Measurements from ENCODE around the gene HERC6.
"Not testable (repeated sequence)": the region's sequence is repeated elsewhere in the genome, so short reads cannot be mapped to it uniquely, and the experiment has no call there.

The HERC6 gene

DNA sequence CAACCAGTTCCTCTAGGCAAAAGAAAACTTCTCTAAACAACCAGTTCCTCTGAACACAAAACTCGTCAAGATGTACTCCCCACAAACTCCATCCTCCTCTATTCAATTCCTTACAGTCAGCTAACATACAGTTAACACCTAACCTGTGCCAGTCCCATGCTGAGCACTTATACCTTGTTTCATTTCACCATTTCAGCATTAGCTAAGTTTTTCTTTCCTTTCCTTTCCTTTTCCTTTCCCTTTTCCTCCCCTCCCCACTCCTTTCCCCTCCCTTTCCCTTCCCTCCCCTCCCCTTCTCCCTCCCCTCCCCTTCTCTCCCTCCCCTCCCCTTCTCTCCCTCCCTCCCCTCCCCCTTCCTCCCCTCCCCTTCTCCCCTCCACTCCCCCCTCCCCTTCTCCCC is 13.1 kb downstream of the HERC6 start:
- DNase-seq (ENCODE audit: low spot score): no peak

DNA sequence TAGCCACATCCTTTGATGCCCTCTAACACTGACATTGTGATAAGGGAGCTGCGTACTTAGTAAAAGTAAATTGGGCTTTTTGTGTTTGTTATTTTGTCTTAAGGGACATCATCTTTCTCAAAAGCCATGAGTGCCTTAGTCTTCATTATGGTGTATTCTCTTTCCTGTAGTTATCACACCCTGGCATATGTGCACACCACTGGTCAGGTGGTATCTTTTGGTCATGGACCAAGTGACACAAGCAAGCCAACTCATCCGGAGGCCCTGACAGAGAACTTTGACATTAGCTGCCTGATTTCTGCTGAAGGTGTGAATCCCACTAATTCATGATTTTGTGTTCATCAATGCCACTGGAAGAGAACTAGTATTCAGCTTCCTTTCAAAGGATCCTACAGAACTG is 18.0 kb downstream of the HERC6 start:
- DNase-seq (ENCODE audit: low spot score): no peak

DNA sequence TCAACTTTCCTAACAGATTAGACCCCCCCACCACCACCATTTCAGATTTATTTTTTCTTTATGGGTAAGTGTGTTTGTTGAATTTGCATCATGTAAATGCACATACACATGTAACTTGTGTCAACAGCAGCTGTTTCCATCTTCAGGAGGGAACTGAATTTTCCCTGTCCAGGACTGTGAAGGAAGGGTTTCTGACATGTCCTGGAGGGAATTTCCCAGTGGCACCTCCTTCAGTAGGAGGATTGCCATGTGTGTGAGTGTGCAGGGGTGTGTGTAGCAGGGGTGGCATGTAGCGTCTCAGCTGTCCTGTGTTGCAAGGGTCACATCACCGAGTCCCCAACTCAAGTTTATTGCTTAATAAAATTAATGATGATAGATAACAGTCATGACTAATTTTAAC is 19.7 kb downstream of the HERC6 start:
- DNase-seq (ENCODE audit: low spot score): no peak

DNA sequence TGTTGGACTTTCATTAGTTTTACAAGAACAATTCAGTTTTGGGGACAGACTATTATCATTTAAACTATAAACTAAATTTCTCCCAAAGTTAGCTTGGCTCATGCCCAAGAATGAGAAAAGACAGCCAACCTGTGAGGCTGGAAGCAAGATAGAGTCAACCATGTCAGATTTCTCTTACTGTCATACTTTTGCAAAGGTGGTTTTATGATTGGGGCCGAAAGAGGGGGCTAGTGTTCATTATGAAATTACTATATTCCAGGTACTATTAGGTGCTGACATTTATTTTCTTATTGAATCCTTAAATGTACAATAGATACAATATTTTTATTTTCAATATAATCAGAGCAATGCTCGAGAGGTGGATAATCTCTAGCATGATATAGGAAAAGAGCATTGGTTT is 30.6 kb downstream of the HERC6 start:
- DNase-seq (ENCODE audit: low spot score): no peak

DNA sequence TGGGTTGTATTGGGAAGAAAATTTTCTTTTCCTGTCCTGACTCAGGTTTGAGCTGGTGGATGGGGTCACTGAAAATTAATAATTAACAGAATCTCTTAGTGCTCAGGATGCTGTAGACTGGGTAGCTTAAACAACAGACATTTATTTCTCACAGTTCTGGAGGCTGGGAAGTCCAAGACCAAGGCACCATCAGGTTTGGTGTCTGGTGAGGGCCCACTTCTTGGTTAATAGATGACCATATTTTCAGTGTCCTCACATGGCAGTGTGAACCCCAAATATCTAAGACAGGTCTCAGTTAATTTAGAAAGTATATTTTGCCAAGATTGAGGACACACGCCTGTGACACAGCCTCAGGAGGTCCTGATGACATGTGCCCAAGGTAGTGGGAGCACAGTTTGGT is 31.1 kb downstream of the HERC6 start:
- DNase-seq (ENCODE audit: low spot score): no peak

DNA sequence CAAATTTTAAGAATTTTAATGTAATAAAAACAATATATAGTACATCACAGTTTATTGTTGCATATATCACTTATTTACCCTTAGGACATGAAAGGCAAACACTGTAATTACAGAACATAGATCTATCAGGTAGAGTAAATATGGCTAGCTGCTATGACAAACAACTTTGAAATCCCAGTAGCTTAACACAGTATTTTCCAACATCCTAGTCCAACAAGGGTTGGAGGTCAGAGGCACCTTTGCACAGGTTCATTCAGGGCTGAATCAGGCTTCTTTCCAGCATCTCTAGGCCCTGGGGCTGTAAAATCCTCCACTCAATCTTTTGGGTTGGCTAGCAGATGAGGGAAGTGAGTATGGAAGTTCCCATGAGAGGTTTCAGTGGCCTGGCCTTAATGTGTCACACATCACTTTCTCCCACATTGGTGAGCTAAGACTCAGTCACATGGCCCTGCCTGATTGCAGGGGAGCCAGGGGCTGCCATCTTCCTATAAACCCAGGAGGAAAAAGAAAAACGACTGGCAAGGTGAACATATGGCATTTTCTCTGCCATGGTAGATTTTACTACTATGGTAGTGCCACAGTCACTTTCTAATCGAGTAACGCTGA is 32.9 kb downstream of the HERC6 start:
- DNase-seq (ENCODE audit: low spot score): no peak

- no peak for DNase-seq (ENCODE audit: low spot score)
Measured at GRCh38 chr4:88413801-88414200, 35.1 kb downstream of the HERC6 start.

DNA sequence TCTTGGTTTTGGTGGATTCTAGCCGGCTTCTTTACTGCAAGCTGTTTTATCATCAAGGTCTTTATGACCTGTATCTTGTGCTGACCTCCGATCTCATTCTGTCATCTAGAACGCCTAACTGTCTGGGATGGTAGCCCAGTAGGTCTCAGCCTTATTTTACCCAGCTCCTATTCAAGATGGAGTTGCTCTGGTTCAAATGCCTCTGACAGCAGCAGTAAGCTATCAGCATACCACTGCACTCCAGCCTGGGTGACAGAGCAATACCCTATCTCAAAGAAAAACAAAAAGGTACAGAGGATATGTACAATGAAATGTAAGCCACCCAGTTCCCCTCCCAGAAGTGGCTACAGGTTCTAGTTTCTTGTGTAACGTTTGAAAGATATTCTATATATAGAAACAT is 36.1 kb downstream of the HERC6 start:
- no peak for DNase-seq (ENCODE audit: low spot score)

DNA sequence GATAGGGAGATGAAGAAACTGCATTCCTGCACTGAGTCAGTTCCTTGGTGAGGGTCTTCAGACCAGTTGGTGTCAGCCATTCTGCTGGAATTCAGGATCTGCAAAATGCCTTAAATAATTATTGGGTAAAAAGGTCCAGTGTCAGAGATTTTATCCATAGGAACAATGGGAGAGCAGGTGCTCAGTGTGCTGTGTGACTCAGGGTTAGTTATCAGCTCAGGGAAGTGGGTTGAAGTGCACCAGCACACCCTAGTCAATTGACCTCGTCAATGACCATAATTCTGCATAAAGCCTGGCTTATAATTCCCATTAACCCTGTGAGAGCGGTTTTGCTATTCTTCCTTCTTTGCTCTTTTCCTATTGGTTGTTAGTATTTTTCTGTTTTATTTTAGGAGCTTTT is 37.3 kb downstream of the HERC6 start:
- no peak for DNase-seq (ENCODE audit: low spot score)

DNA sequence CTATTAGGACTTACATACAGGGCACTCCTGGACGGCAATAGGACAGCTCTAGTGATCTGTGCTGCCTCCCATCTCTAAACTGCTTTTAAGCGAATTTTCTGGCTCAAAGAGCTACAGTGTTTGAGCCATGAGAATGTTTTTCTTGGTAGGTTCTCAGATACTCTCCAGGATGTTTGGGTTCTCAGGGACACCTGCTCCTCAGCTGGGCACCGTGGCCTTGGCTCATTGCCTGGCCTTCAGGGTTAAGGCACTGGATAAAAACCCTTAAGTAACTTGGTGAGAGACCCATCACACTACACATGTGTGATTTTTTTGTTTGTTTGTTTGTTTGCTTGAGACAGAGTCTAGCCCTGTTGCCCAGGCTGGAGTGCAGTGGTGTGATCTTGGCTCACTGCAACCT is 39.8 kb downstream of the HERC6 start:
- DNase-seq (ENCODE audit: low spot score): no peak

DNA sequence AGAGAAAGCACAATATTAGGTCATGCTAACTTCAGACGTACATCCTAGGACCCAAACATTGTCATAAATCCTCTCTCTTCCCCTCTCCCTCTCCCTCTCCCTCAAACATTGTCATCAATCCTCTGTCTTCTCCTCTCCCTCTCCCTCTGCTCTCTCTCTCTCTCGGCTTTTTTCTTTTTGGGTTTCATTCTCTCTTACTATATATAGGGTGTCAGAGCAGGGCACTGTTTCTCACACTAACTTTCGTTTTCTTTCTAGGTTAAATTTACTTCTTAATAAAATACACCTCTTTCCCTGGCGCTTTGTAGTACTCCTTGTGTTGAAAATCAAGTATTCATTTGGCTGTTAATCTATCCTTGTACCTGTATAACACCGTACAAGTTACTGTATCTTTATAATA is 41.2 kb downstream of the HERC6 start:
- DNase-seq (ENCODE audit: low spot score): no peak

- no peak for DNase-seq (ENCODE audit: low spot score)
Measured at GRCh38 chr4:88420844-88421243, 42.2 kb downstream of the HERC6 start.

GRCh38 chr4:88422403-88422802 is 43.8 kb downstream of the HERC6 start:
- no peak for DNase-seq (ENCODE audit: low spot score)

- no peak for DNase-seq (ENCODE audit: low spot score)
Measured at GRCh38 chr4:88429401-88429800, 50.7 kb downstream of the HERC6 start.

DNA sequence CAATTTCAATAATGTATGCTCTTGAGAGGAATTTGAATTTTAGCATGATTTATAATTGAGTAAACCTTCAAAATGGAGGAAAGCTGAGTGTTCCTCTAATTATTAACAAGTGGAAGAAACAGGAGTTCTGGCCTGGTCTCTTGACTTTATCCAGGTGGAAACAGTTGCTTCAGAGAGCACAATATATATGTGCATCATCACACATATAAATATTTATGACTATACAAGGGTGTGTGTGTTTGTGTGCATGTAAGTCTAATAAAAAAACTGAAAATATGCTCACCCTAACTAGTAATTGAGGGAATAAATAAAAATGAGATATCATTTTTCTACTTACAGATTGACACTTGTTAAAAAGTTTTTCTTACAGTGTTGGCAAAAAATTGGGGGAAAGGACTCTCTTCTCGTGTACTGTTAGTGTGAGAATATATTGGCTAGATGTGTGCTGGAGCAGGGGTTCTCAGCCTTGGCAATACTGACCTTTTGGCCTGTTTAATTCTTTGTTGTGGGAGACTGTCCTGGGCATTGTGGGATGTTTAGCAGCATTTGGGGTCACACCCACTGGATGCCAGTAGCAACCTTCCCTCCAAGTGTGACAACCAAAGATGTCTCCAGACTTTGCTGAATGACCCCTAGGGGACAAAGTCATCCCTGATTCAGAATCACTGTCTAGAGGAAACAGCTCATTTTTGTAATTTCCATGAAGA is 57.5 kb downstream of the HERC6 start:
- no peak for DNase-seq (ENCODE audit: low spot score)

DNA sequence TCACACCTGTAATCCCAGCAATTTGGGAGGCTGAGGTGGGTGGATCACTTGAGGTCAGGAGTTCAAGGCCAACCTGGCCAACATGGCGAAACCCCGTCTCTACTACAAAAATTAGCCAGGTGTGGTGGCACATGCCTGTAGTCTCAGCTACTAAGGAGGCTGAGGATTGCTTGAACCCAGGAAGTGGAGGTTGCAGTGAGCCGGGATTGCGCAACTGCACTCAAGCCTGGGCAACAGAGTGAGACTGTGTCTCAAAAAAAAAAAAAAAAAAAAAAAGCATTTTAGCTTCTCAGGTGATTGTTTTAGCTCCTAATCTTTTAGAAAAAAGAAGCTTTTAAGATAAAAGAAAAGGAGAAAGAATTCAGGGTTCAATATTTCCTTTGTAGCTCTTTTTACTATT is 59.2 kb downstream of the HERC6 start:
- not testable (repeated sequence) for DNase-seq (ENCODE audit: low spot score)

DNA sequence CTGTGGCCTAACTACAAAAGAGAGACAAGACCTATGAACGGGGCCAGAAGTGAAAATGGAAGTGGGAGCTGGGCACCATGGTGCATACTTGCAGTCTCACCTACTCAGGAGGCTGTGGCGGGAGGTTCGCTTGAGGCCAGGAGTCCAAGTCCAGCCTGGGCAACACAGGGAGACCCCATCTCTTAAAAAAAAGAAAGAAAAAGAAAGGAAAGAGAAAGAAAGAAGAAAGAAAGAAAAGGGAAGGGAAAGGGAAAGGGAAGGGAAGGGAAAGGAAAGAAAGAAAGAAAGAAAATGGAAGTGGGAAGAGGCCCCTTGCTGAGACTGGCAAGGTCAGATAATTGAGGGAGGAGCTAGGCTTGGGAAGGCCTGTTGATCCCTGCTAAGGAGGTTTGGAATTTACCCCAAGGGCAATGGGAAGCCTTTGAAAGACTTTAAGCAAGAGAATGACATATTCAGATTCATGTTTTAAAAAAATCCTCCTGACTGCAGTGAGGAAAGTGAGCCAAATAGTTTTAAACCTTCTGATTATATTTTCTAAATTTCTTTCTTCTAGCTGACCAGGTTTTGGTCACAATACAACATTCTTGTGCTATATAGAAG is 60.6 kb downstream of the HERC6 start:
- no peak for DNase-seq (ENCODE audit: low spot score)

DNA sequence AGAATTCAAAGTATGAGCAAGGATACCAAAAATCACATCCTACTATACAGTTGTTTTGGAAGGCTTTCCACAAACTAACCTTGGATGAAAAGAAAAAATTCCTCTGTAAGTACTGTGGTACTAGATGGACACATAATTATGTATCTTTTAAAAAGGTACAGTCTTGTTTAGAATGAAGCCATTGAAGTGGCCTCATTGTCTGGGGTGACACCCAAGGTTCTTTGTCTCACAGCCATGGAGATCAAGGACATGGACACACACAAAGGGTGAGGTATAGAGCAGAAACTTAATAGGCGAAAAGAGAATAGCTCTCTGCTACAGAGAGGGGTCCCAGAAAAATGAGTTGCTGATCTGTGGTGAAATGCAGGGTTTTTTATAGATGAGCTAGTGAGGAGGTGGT is 61.5 kb downstream of the HERC6 start:
- no peak for DNase-seq (ENCODE audit: low spot score)

DNA sequence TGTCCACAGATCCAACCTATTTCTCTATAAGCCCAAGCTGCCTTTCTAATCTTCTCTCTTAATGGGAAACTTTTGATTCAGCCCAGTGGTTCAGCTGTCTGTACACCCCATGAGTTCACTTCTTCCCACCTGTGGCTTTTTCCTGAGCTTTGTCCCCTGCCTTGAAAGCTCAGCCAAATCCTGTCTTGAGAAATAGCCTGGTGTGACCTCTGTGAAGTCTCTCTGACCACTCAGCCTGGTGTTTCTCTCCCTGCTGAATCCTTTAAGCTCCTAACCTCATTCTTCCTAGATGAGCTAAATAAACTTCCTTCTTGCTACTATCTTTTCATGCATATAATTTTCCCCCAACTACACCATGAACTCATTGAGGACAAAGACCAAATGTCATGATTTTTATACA is 63.0 kb downstream of the HERC6 start:
- DNase-seq (ENCODE audit: low spot score): no peak

DNA sequence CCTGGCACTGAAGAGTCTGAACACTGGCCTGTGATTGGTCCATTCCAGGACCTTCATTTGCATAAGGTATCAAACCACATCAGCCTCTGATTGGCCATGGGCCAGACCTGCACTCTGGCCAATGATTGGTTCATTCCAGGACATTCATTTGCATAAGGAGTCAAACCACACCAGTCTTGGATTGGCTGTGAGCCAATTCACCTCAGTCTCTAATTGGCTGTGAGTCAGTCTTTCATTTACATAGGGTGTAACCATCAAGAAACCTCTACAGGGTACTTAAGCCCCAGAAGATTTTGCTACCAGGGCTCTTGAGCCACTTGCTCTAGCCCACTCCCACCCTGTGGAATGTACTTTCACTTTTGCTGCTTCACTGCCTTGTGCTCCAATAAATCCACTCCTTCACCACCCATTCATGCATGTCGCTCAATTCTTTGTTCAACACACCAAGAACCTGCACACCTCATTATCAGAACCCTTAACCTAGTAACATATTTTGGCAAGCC is 64.1 kb downstream of the HERC6 start:
- DNase-seq (ENCODE audit: low spot score): no peak

GRCh38 chr4:88443486-88443885 is 64.8 kb downstream of the HERC6 start:
- DNase-seq (ENCODE audit: low spot score): no peak

DNA sequence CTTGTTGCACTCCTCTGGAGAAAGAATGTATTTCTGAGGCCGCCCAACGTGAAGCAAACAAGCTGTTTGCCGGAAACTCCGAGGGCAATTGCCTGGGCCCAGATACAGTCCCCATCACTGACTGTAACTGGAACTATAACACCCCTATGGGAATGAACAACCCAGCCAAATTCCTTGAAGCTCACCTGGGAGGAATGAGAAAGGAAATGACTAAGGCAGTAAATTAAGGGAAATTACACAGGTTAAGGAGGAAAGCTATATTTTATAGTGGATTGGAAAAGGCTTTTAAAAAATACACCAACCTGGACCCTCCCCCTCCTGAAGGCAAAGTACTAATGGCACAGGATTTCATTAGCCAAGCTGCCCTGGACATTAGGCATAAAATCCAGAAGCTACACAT is 66.6 kb downstream of the HERC6 start:
- DNase-seq (ENCODE audit: low spot score): no peak

- no peak for DNase-seq (ENCODE audit: low spot score)
Measured at GRCh38 chr4:88446124-88446523, 67.5 kb downstream of the HERC6 start.
